ENCODE measurements around the gene TRIML1.

The TRIML1 gene

GRCh38 chr4:188187106-188187505 lies 47.9 kb downstream of the TRIML1 start:
- peaks cover 12% of the 10 kb centered on the region for H3K4me1 ChIP-seq (ENCODE audit: control insufficient read depth, insufficient read depth, low read length)
- H3K27me3 ChIP-seq (replicated peaks; ENCODE audit: control insufficient read depth, insufficient read depth, low read length), result no peaks in the 10 kb centered on the region
- no peak overlapping the region for H3K9ac ChIP-seq (ENCODE audit: low read length)
- H3K36me3 ChIP-seq (ENCODE audit: control insufficient read depth, insufficient read depth, low read length, severe bottlenecking), result no peaks in the 10 kb centered on the region
- H3K9me3 ChIP-seq (ENCODE audit: control insufficient read depth, low read length), result no peaks in the 10 kb centered on the region
- DNase-seq (ENCODE audit: low read depth), result no peak
- H3K4me3 ChIP-seq (ENCODE audit: low read length), result no peak overlapping the region

DNA sequence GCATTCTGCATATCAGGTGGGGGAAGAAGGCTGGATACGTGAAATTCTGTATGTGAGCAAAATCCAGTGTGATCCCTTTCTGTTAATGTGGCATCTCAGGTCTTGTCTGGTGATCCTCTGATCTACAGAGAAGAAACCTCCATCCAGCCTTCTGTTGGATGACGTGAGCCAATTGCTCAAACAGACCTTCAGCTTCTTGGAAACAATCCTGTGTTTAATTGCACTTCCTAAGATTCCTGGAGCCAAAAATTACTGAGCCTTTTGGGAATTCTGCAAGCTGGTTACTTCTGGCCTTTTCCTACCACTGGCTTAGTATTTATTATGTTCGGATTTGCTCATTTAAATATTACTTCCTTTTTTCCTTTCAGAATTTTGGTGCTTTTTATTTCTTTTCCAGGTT lies 51.2 kb downstream of the TRIML1 start:
- DNase-seq (ENCODE audit: low read depth), result no peak
- Histone ChIP-seq H3K4me1 (ENCODE audit: control insufficient read depth, insufficient read depth, low read length) (peaks cover 12% of the 10 kb centered on the region), H3K36me3 (ENCODE audit: control insufficient read depth, insufficient read depth, low read length, severe bottlenecking) (no peaks in the 10 kb centered on the region), H3K27me3 (replicated peaks; ENCODE audit: control insufficient read depth, insufficient read depth, low read length) (no peaks in the 10 kb centered on the region), H3K9ac (ENCODE audit: low read length) (no peak overlapping the region), H3K9me3 (ENCODE audit: control insufficient read depth, low read length) (no peaks in the 10 kb centered on the region), H3K4me3 (ENCODE audit: low read length) (no peak overlapping the region)

DNA sequence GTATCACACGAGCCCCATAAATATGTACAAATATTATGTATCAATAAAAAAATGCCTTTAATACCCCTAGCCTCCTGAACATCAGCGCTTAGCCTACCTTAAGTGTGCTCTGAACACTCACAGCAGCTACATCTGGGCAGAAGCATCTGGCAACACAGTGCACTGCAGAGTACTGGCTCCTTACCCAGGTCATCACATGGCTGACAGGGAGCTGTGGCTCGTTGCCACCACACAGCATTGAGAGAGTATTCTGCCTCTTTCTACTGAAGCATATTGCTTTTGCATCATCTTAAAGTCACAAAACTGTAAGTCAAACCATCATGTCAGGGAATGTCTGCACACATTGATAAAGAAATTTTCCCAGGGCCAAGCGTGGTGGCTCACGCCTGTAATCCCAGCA lies 55.2 kb downstream of the TRIML1 start:
- Histone ChIP-seq H3K4me3 (ENCODE audit: low read length) (no peak overlapping the region), H3K27me3 (replicated peaks; ENCODE audit: control insufficient read depth, insufficient read depth, low read length) (peaks cover 3% of the 10 kb centered on the region), H3K36me3 (ENCODE audit: control insufficient read depth, insufficient read depth, low read length, severe bottlenecking) (no peaks in the 10 kb centered on the region), H3K4me1 (ENCODE audit: control insufficient read depth, insufficient read depth, low read length) (peaks cover 17% of the 10 kb centered on the region), H3K9ac (ENCODE audit: low read length) (no peak overlapping the region), H3K9me3 (ENCODE audit: control insufficient read depth, low read length) (no peaks in the 10 kb centered on the region)
- DNase-seq (ENCODE audit: low read depth), result no peak

DNA sequence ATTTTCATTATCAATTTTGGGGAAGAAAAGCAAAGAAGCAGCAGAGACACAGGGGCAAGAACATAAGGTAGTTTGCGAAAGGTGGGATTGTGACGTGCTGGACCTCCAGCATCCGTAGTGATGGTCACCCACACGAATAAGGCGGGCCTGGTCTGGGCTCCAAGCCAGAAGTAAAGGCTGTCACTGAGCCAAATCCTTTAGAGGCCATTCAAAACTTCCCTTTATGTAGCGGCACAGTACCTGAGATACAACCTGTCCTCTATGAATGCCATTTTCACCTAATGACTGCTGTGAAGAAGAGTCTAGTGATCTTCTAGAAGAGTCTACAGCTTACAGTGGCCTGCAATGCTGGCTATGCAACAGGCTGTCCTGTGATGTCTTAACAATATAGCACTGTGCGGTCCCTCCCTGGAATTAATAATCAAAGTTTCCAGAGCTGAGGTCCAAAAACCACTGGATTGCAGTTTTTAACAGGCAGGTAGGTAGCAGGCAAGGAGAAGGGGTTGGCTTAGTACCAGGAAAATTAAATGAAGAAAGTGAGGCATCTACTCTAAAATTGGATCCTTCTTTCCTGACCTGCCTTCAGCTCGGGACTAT lies 56.2 kb downstream of the TRIML1 start:
- DNase-seq (ENCODE audit: low read depth), result no peak
- no peaks in the 10 kb centered on the region for H3K36me3 ChIP-seq (ENCODE audit: control insufficient read depth, insufficient read depth, low read length, severe bottlenecking)
- peaks cover 16% of the 10 kb centered on the region for H3K4me1 ChIP-seq (ENCODE audit: control insufficient read depth, insufficient read depth, low read length)
- H3K9me3 ChIP-seq (ENCODE audit: control insufficient read depth, low read length), result no peaks in the 10 kb centered on the region
- no peak overlapping the region for H3K9ac ChIP-seq (ENCODE audit: low read length)
- H3K4me3 ChIP-seq (ENCODE audit: low read length), result no peak overlapping the region
- peaks cover 3% of the 10 kb centered on the region for H3K27me3 ChIP-seq (replicated peaks; ENCODE audit: control insufficient read depth, insufficient read depth, low read length)

DNA sequence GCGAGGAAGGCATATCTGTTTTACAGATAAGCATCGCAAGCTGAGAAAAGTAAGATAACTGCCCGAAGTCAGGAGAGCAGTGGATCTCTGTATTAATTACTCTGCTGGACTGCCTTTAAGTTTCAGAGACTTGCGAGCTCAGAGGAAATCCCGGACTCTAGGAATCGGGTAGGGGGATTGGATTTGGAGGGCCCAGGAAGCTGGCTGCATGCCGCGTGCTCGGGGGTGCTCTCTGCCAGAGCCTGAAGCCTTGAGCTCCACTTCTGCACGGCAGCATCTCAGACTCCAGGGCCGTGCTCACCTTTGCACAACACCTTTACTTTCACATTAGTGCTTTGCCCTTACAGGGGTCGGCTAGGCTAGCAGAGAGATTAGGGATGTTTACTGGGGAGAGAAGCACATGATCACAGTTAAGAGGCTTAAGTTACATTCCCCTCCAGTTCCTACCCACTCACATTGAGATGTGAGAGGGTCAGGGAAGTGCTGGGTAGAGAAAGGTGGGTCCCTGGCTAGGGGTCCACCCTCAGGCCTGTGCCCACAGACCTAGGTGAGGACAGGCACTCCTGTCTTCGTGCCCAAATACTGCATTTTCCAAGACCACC lies 57.0 kb downstream of the TRIML1 start:
- Histone ChIP-seq H3K4me3 (ENCODE audit: low read length) (no peak overlapping the region), H3K36me3 (ENCODE audit: control insufficient read depth, insufficient read depth, low read length, severe bottlenecking) (no peaks in the 10 kb centered on the region), H3K27me3 (replicated peaks; ENCODE audit: control insufficient read depth, insufficient read depth, low read length) (peaks cover 3% of the 10 kb centered on the region), H3K9ac (ENCODE audit: low read length) (no peak overlapping the region), H3K4me1 (ENCODE audit: control insufficient read depth, insufficient read depth, low read length) (peaks cover 8% of the 10 kb centered on the region), H3K9me3 (ENCODE audit: control insufficient read depth, low read length) (no peaks in the 10 kb centered on the region)
- DNase-seq (ENCODE audit: low read depth), result no peak

Data from adipocyte (in vitro differentiated cells).